GM12872 (cell line): ENCODE results near the gene HORMAD2.

ENCODE experiments used
- TF ChIP-seq, protein P1 (sequence below): IDR thresholded peaks from 3 replicates; pipeline ENCODE4 v1.5.1; 2011; ENCODE audit warnings: low read depth, mild to moderate bottlenecking, low read length, moderate library complexity; ENCODE audit not compliant: insufficient read depth

The HORMAD2 gene

DNA sequence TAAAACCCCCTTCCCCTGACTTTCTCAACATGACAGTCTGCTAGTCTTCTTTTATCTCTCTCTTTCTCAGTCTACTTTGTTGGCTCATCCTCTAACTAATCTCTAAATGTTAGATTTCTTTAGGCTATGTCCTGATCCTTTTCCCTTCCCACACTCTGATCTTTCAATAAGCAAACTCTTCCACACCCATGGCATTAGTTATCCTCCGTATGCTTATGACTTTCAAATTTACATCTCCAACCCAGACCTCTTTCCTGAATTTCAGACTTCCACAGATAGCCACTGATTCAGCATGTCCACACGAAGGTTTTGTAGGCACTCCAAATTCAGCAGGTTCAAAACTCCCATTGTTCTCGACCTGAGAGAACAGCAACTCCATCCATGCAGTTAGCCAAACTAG is 90.7 kb downstream of the HORMAD2 start:
- TF ChIP-seq, protein P1, sequence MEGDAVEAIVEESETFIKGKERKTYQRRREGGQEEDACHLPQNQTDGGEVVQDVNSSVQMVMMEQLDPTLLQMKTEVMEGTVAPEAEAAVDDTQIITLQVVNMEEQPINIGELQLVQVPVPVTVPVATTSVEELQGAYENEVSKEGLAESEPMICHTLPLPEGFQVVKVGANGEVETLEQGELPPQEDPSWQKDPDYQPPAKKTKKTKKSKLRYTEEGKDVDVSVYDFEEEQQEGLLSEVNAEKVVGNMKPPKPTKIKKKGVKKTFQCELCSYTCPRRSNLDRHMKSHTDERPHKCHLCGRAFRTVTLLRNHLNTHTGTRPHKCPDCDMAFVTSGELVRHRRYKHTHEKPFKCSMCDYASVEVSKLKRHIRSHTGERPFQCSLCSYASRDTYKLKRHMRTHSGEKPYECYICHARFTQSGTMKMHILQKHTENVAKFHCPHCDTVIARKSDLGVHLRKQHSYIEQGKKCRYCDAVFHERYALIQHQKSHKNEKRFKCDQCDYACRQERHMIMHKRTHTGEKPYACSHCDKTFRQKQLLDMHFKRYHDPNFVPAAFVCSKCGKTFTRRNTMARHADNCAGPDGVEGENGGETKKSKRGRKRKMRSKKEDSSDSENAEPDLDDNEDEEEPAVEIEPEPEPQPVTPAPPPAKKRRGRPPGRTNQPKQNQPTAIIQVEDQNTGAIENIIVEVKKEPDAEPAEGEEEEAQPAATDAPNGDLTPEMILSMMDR = no peak

DNA sequence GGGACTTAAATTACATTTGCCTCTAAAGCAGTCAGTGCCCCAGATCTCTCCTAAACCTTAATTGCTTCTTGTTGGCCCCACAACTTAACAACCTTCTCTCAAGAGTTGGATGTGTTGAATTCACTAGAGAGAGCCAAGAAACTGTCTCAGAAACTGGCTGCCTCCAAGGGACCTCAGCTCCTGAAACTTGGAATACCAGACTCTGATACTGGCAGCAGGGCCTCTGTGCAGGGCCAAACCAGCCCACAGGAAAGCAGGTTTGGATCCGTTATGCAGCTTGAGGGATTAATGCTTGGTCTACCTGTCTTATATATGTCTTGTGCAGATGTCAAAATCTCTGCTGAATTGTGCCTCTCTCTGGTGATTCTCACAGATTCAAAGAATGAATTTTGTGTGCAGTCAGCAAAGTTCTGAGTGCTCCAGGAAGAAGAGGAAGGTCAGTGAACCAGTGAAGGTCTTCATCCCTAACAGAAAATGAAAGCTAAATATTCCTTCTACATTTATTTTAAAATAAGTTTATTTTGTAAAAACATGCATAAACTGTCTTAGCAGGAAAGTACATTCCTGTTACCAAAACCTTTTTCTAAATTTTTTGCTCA is 95.5 kb downstream of the HORMAD2 start:
- TF ChIP-seq, protein P1 = no peak

DNA sequence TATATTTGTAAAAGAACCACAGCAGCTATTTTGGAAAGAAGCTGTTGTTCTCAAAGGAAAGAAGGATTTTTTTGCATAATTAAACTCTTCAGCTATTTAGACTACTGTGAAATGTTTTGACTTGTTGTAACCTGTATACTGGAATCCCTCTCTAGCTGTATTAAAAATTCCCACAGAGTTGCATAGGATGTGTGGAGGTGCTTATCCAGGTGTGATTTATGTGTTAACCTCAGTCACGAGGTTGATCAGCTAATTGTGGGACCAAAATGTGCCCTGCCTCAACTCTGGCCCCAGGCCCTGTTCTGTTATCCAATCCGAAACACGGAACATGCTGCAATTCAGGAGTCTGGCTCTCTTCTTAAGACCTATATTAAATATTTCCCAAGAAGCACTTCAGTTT is 96.2 kb downstream of the HORMAD2 start:
- TF ChIP-seq, protein P1 = no peak

DNA sequence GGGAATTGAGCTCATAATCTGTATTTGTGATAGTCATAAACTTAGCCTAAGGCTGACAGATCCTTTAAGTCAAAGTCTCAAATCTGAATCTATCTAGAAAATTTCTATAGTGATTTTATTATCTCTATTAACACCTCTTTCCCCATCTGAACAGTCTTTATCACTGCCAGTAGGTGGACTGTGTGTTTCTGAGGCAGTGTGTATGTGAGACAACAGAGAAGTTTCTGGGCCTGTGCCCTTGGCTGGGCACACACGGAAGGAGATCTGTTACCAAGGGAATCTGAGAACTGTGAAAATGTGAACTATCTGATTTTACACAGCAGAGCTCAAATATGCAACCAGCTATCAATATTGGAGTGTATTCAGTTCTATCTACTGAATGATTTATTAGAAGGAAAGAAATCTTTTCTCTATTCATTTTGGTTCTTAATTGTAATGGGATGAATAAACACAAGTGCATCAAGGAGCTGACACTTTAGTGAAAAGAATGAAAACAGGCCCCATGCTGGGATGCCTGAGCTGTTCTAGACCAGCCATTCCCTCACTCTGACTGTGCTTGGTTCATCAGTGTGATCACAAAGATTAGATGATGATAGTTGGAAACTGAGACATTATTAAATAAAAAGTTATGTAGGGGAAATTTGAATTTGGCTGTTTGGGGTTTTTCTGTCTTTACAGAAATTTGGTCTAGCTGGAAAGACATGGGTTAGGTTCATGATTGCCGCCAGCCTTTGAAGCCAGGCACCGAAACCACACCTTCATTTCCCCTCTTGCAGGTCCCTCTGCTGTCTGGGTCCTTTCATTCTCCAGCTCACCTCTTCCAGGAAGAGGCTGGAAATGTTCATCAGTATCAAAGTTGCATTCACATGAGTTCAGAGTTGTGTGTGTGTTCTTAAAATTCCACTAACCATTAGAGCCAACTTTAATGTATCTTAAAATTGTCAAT is 98.2 kb downstream of the HORMAD2 start:
- TF ChIP-seq, protein P1 = no peak

DNA sequence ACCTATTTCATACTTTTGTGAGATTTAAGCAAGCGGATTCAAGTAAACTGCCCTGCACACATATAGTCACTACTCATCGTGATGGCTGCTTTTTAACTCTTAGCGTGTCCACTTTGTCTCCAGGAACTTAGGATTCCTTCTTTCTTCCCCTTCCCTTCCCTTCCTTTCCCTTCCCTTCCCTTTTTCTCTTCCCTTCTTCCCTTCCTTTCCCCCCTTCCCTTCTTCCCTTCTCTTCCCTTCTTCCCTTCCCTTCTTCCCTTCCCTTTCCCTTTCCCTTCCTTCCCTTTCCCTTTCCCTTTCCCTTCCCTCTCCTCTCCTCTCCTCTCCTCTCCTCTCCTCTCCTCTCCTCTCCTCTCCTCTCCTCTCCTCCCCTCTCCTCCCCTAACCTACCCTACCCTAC is 100.4 kb downstream of the HORMAD2 start:
- TF ChIP-seq, protein P1 = no peak

DNA sequence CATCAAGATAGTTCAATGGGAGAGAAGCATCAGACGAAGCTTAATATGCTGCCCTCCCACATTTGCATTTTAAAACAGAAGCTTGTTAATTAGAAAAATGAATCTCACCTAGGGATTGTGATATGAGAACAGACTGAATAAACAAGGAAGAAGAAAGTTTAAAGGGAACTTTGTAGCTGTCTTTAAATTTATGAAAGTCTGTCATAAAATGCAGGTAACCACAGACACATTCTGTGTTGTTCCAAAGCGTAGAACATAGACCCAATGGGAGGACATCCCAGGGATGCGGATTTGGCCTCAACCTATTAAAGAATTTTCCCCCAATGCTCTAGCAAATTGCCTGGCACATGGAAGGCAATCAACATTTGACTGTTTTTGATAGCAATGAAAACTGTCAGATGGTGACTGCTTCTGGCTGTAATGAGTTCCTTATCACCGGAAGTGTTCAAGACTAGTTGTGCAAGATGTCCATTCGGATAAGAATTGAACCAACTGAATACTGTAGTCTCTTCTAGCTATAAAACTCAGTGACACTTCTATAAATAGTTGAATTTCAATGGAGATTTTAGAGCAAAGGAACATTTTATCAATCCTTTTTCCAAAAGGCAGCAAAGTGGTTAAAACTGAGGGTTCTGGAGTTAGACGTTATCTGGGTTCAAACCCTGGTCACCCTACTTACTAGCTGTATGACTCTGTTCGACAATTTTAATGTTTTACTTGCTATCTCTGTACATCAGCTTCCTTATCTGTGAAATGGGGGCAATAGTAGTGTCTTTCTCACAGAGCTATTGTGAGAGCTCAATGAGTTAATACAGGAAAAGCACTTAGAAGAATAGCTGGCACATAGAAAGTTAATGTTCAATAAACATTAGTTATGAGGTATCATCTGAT is 101.4 kb downstream of the HORMAD2 start:
- TF ChIP-seq, protein P1 = no peak

DNA sequence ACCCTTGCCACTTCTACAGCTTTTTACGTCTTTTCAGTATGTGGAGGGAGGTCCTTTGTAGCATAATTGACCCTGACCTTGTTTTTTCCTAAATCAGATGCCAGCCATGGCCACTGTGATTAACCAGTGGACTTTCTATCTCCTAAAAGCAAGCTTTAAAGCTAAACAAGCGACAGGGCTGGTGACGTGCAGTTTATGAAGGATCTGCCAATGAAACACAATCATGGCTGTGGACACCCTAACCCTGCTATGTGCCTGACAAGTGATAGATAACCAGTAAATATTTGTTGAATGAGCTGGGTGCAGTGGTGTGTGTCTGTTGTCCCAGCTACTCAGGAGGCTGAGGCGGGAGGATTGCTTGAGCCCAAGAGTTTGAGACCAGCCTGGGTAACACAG is 102.1 kb downstream of the HORMAD2 start:
- TF ChIP-seq, protein P1 = no peak
